Stimulated activated naive CD4-positive, alpha-beta T cell treated with Interleukin-2 at 50 U/mL for 16 hours (primary cell): Measurements from ENCODE around the gene PTPRM.
"Not testable (repeated sequence)": the region's sequence is repeated elsewhere in the genome, so short reads cannot be mapped to it uniquely, and the experiment has no call there.

ENCODE experiments used
- DNase-seq: peaks from one replicate; lab custom pipeline; 2025; lab: John Stamatoyannopoulos, UW

Gene PTPRM

GRCh38 chr18:8050616-8051329 lies 483.7 kb downstream of the PTPRM start:
- DNase-seq = no peak

GRCh38 chr18:8051453-8051852 lies 484.3 kb downstream of the PTPRM start:
- DNase-seq = no peak

GRCh38 chr18:8052237-8052701 lies 485.2 kb downstream of the PTPRM start:
- no peak for DNase-seq

GRCh38 chr18:8056723-8057122 lies 489.6 kb downstream of the PTPRM start:
- DNase-seq = no peak

GRCh38 chr18:8063152-8063551 lies 496.0 kb downstream of the PTPRM start:
- DNase-seq = not testable (repeated sequence)

- DNase-seq = no peak
Observed at GRCh38 chr18:8063733-8064132, 496.6 kb downstream of the PTPRM start.

GRCh38 chr18:8065284-8065683 lies 498.2 kb downstream of the PTPRM start:
- DNase-seq = no peak

GRCh38 chr18:8065773-8066172 lies 498.7 kb downstream of the PTPRM start:
- no peak for DNase-seq

GRCh38 chr18:8069708-8070107 lies 502.6 kb downstream of the PTPRM start:
- DNase-seq = no peak

GRCh38 chr18:8073167-8073566 lies 506.1 kb downstream of the PTPRM start:
- no peak for DNase-seq

- DNase-seq = no peak
Observed at GRCh38 chr18:8080092-8080491, 513.0 kb downstream of the PTPRM start.

GRCh38 chr18:8081267-8081666 lies 514.2 kb downstream of the PTPRM start:
- DNase-seq = no peak

GRCh38 chr18:8081872-8082553 lies 514.9 kb downstream of the PTPRM start:
- no peak for DNase-seq

GRCh38 chr18:8084160-8084559 lies 517.0 kb downstream of the PTPRM start:
- no peak for DNase-seq

- no peak for DNase-seq
Observed at GRCh38 chr18:8088626-8089025, 521.5 kb downstream of the PTPRM start.

- DNase-seq = no peak
Observed at GRCh38 chr18:8091035-8091434, 523.9 kb downstream of the PTPRM start.

- DNase-seq = no peak
Observed at GRCh38 chr18:8095947-8096570, 528.9 kb downstream of the PTPRM start.

- no peak for DNase-seq
Observed at GRCh38 chr18:8097399-8097798, 530.3 kb downstream of the PTPRM start.

GRCh38 chr18:8097927-8098326 lies 530.8 kb downstream of the PTPRM start:
- no peak for DNase-seq

- no peak for DNase-seq
Observed at GRCh38 chr18:8106603-8107002, 539.5 kb downstream of the PTPRM start.

- no peak for DNase-seq
Observed at GRCh38 chr18:8107426-8107825, 540.3 kb downstream of the PTPRM start.

- no peak for DNase-seq
Observed at GRCh38 chr18:8114480-8114879, 547.4 kb downstream of the PTPRM start.

- no peak for DNase-seq
Observed at GRCh38 chr18:8116341-8117005, 549.4 kb downstream of the PTPRM start.
